Frontal cortex (tissue), 1 donor: ENCODE results near the gene TAAR2. TPM values are rescaled to one million over a fixed set of nuclear protein-coding genes. Genes with fewer than 3 reads are reported as not detected.

Experiments used
- total RNA-seq: library from RNA; depleted of rRNA; stranded (reverse); fragments of >200 nt; gene quantifications from one replicate; pipeline ENCODE4 v1.2.3, GENCODE V29; 2014

Gene TAAR2
- total RNA-seq, 1 donor from 2014 or later = not detected

Other genes with a start within 250 kb of the TAAR2 start
- gene MOXD1, start 222.8 kb downstream of the TAAR2 start, total RNA-seq = 15.9 TPM
- gene STX7, start 111.2 kb downstream of the TAAR2 start, total RNA-seq = 82.7 TPM
- 0.41 TPM for gene TAAR9, start 86.0 kb downstream of the TAAR2 start, total RNA-seq
- not detected for gene TAAR8, start 71.6 kb downstream of the TAAR2 start, total RNA-seq
- gene TAAR6, start 54.0 kb downstream of the TAAR2 start, total RNA-seq = not detected
- not detected for gene TAAR5, start 34.5 kb downstream of the TAAR2 start, total RNA-seq
- not detected for gene TAAR1, start 34.9 kb upstream of the TAAR2 start, total RNA-seq
- under 0.01 TPM for gene VNN1, start 89.8 kb upstream of the TAAR2 start, total RNA-seq
- gene VNN2, start 133.6 kb upstream of the TAAR2 start, total RNA-seq = 2.4 TPM
- gene SLC18B1, start 174.4 kb upstream of the TAAR2 start, total RNA-seq = 17.5 TPM
- gene RPS12, start 190.3 kb upstream of the TAAR2 start, total RNA-seq = 686 TPM